Body of pancreas (tissue), 4 donors: ENCODE measurements around the gene VPS13C. TPM values are rescaled to one million over a fixed set of nuclear protein-coding genes. Genes with fewer than 3 reads are reported as not detected.

Experiments
- ATAC-seq: fragments of 150-250 bp; one replicate; pipeline ENCODE4 v1.9.1; 2016
- DNase-seq, 4 donors: peaks; one replicate each; pipeline ENCODE4 v3.0.0-alpha.2; 2019
- H3K27ac ChIP-seq, 4 donors: fragments of 200-600 bp; sonication (generic); 1 replicate in 3 of 4; 2 replicates in 1 of 4; pipeline versions ENCODE4 v1.5.1 to v1.6.1; 2016 to 2019; ENCODE audit warnings: mild to moderate bottlenecking in 1 of 4, mixed read lengths in 1 of 4, moderate library complexity in 1 of 4
- H3K27me3 ChIP-seq, 2 donors: fragments of 200-600 bp; sonication (generic); one replicate each; pipeline ENCODE4 v1.6.0; 2016; ENCODE audit warnings: mild to moderate bottlenecking in 1 of 2
- H3K36me3 ChIP-seq, 2 donors: fragments of 200-600 bp; sonication (generic); replicated peaks in 1 of 2; 2 replicates each; pipeline ENCODE4 v1.5.1; 2016; ENCODE audit warnings: low read depth in 2 of 2; ENCODE audit not compliant: insufficient read depth in 1 of 2
- H3K4me1 ChIP-seq: fragments of 200-600 bp; sonication (generic); one replicate; pipeline ENCODE4 v1.6.0; 2016
- H3K4me3 ChIP-seq, 2 donors: fragments of 200-600 bp; sonication (generic); 1 replicate in 1 of 2; 2 replicates in 1 of 2; pipeline ENCODE4 v1.5.1; 2016 to 2019
- H3K9me3 ChIP-seq, 3 donors: fragments of 200-600 bp; sonication (generic); 1 replicate in 2 of 3; 2 replicates in 1 of 3; pipeline ENCODE4 v1.5.1; 2016
- POLR2A ChIP-seq, 3 donors: fragments of 450-650 bp; IDR thresholded peaks; one replicate each; pipeline ENCODE4 v1.6.1; 2016; ENCODE audit warnings: antibody characterized with exemption in 3 of 3, mild to moderate bottlenecking in 2 of 3
- WGBS, 2 donors: methylation state at CpG; one replicate each; pipeline ENCODE4 v1.1.5; 2017; 5-methylcytosine and 5-hydroxymethylcytosine counted together
- intact Hi-C: fragments of 100-400 bp; cut with DNase I; formaldehyde crosslinking; loops from one replicate; pipeline ENCODE4 v1.15.1; 2023
- total RNA-seq, 2 donors: library from RNA; depleted of rRNA; stranded (reverse); fragments of >200 nt; gene quantifications; one replicate each; pipeline ENCODE4 v1.1.0, GENCODE V29; 2016
- TF ChIP-seq, protein P1 (sequence below), 7 experiments: fragments of 450-650 bp in 4 of 7; fragments of 200-600 bp in 3 of 7; sonication (generic) in 3 of 7; IDR thresholded peaks; one replicate each; pipeline ENCODE4 v1.5.1; 2016 to 2019; ENCODE audit warnings: antibody characterized with exemption in 7 of 7

VPS13C gene
- total RNA-seq, 2 donors from 2014 or later: 67.2 to 68.6 TPM

DNA sequence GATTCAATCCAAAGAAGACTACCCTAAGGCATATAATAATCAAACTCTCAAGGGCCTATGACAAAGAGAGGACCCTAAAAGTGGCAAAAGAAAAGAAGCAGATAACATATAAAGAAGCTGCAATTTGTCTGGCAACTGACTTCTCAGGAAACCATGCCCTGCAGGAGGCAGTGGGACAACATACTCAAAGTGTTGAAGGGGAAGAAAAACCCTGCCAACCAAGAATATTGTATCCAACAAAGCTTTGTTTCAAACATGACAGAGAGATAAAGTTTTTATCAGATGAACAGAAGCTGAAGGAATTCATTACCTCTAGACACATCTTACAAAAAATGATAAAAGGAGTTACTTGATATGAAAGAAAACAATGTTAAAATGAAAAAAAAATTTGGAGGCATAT lies 167.1 kb downstream of the VPS13C start:
- Histone ChIP-seq H3K4me1 (no peaks in the 10 kb centered on the region), H3K36me3 (peaks cover 0 to 1% of the 10 kb centered on the region in 2 donors), H3K27ac (no peak overlapping the region), H3K9me3 (no peaks in the 10 kb centered on the region), H3K27me3 (no peaks in the 10 kb centered on the region), H3K4me3 (no peak overlapping the region)
- DNase-seq (no peak), ATAC-seq (no peak)
- TF ChIP-seq, protein P1, sequence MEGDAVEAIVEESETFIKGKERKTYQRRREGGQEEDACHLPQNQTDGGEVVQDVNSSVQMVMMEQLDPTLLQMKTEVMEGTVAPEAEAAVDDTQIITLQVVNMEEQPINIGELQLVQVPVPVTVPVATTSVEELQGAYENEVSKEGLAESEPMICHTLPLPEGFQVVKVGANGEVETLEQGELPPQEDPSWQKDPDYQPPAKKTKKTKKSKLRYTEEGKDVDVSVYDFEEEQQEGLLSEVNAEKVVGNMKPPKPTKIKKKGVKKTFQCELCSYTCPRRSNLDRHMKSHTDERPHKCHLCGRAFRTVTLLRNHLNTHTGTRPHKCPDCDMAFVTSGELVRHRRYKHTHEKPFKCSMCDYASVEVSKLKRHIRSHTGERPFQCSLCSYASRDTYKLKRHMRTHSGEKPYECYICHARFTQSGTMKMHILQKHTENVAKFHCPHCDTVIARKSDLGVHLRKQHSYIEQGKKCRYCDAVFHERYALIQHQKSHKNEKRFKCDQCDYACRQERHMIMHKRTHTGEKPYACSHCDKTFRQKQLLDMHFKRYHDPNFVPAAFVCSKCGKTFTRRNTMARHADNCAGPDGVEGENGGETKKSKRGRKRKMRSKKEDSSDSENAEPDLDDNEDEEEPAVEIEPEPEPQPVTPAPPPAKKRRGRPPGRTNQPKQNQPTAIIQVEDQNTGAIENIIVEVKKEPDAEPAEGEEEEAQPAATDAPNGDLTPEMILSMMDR (IDR thresholded peaks at IDR 0.05): no peak
- no peak for TF ChIP-seq POLR2A (IDR thresholded peaks at IDR 0.05)
- intact Hi-C loops: no loop called here

DNA sequence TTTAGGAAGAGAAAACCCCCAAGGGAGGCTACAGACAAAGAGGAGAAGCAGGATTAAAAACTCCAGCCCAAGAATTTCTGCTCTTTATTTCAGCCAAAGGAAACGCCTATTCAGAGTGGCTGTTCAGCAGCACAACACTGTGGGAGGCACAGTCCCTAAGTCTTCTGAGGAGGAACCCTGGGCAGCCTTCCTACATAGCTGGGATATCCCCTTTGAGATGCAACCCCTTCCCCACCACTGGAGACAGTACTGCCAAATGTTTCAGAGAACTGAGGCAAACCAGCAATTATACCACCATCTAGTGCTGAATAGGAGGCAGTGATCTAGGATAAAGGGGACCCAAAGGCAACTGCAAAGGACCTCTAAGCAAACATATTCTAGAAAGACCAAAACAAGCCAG lies 168.1 kb downstream of the VPS13C start:
- Histone ChIP-seq H3K9me3 (no peaks in the 10 kb centered on the region), H3K4me3 (no peak overlapping the region), H3K36me3 (peaks cover 0 to 1% of the 10 kb centered on the region in 2 donors), H3K27me3 (no peaks in the 10 kb centered on the region), H3K27ac (no peak overlapping the region), H3K4me1 (no peaks in the 10 kb centered on the region)
- intact Hi-C loops: no loop called here
- TF ChIP-seq, protein P1 (IDR thresholded peaks at IDR 0.05): no peak
- no peak for TF ChIP-seq POLR2A (IDR thresholded peaks at IDR 0.05)
- DNase-seq: no peak
- no peak for ATAC-seq
- 81 to 90% methylated on average over 1 of the region's 1 CpG for WGBS, 2 donors

DNA sequence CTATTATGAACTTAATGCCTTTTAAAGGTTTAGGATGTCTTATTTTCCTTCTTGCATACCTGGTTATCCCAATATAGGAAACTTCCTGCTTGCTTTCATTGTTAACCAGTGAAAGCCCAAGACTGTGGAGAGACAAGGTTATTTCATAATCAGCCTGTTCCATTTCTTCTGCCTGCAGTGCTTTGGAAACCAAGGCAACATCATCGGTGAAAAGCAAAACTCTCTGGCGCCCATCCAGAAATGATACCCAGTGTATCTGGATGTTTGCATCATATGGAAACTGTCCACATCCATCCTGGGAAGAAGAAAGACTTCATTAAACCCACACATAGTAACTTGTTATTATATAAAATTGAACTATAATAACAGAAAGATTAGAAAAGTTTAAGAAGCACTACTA lies 170.1 kb downstream of the VPS13C start:
- Histone ChIP-seq H3K36me3 (peaks cover 0 to 1% of the 10 kb centered on the region in 2 donors), H3K27me3 (no peaks in the 10 kb centered on the region), H3K27ac (no peak overlapping the region), H3K4me1 (no peaks in the 10 kb centered on the region), H3K9me3 (no peaks in the 10 kb centered on the region), H3K4me3 (no peak overlapping the region)
- intact Hi-C loops: no loop called here
- 92 to 94% methylated on average over 2 of the region's 2 CpGs for WGBS, 2 donors
- DNase-seq (no peak), ATAC-seq (no peak)
- TF ChIP-seq, protein P1 (IDR thresholded peaks at IDR 0.05): no peak
- no peak for TF ChIP-seq POLR2A (IDR thresholded peaks at IDR 0.05)

DNA sequence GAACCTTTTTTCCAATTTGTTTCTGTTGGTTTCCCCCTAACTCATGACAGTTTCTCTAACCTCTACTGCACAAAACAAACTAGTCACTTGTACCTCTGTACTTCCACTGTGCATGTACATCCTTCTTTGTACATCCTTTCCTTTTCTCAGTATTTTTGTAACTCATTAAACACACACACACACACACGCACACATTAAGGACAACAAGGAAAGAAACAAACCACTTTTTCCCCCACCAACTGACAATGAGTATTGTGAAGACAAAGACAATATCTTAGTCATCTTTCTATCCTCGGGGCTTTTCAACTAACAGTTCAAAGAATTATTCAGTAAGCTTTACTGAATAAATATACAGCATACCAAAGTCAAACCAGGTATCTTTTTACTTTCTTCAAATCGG lies 170.5 kb downstream of the VPS13C start:
- Histone ChIP-seq H3K27me3 (no peaks in the 10 kb centered on the region), H3K4me1 (no peaks in the 10 kb centered on the region), H3K27ac (no peak overlapping the region), H3K36me3 (peaks cover 0 to 1% of the 10 kb centered on the region in 2 donors), H3K4me3 (no peak overlapping the region), H3K9me3 (no peaks in the 10 kb centered on the region)
- DNase-seq (no peak), ATAC-seq (no peak)
- WGBS, 2 donors: 90 to 96% methylated on average over 3 of the region's 3 CpGs
- intact Hi-C loops: no loop called here
- TF ChIP-seq, protein P1 (IDR thresholded peaks at IDR 0.05): no peak
- TF ChIP-seq POLR2A (IDR thresholded peaks at IDR 0.05): no peak

DNA sequence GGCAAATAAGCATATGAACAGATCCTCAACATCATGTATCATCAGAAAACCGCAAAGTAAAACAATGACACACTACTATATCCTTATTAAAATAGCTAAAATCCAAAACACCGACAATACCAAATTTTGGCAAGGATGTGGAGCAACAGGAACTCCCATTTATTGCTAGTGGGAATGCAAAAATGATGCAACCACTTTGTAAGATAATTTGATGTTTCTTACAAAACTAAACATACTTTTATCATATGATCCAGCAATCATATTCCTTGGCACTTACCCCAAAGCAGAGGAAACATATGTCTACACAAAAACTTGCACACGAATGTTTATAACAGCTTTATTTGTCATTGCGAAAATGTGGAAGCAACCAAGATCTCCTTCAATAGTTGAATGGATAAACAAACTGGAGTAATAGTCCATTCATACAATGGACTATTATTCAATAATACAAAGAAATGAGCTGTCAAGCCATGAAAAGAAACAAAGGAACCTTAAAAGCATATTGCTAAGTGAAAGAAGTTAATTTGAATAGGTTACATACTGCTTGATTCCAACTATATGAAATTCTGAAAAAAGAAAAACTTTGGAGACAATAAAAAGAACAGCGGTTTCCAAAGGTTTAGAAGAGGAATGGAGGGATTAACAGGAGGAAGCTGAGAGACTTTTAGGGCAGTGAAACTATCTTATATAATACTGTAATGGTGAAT lies 172.0 kb downstream of the VPS13C start:
- Histone ChIP-seq H3K9me3 (no peaks in the 10 kb centered on the region), H3K27me3 (no peaks in the 10 kb centered on the region), H3K4me3 (no peak overlapping the region), H3K36me3 (peaks cover 0 to 1% of the 10 kb centered on the region in 2 donors), H3K4me1 (no peaks in the 10 kb centered on the region), H3K27ac (no peak overlapping the region)
- intact Hi-C loops: no loop called here
- TF ChIP-seq POLR2A (IDR thresholded peaks at IDR 0.05): no peak
- TF ChIP-seq, protein P1 (IDR thresholded peaks at IDR 0.05): no peak
- ATAC-seq (no peak), DNase-seq (no peak)
- WGBS, 2 donors: 78 to 84% methylated on average over 5 of the region's 5 CpGs
